Esophagus squamous epithelium (tissue), 5 donors: ENCODE measurements around the gene CLSTN2. TPM values are rescaled to one million over a fixed set of nuclear protein-coding genes. Genes with fewer than 3 reads are reported as not detected.

ENCODE experiments used
- DNase-seq: peaks from one replicate; lab custom pipeline; 2025; lab: John Stamatoyannopoulos, UW
- H3K27ac ChIP-seq, 4 donors: fragments of 200-600 bp; sonication (generic); one replicate each; pipeline ENCODE4 v1.5.1; 2016 to 2019; ENCODE audit warnings: mild to moderate bottlenecking in 1 of 4
- H3K27me3 ChIP-seq, 4 donors: fragments of 200-600 bp; sonication (generic); 1 replicate in 3 of 4; 2 replicates in 1 of 4; pipeline versions ENCODE4 v1.5.1 to v1.6.0; 2017 to 2021; ENCODE audit warnings: antibody characterized with exemption in 1 of 4
- H3K36me3 ChIP-seq, 3 donors: fragments of 200-600 bp; sonication (generic); one replicate each; pipeline ENCODE4 v1.5.1; 2016 to 2019
- H3K4me1 ChIP-seq, 3 donors: fragments of 200-600 bp; sonication (generic); one replicate each; pipeline ENCODE4 v1.5.1; 2017 to 2019
- H3K4me3 ChIP-seq, 4 donors: fragments of 200-600 bp; sonication (generic); 1 replicate in 3 of 4; 2 replicates in 1 of 4; pipeline ENCODE4 v1.5.1; 2016 to 2019; ENCODE audit warnings: mild to moderate bottlenecking in 2 of 4, moderate library complexity in 1 of 4
- H3K9me3 ChIP-seq, 3 donors: fragments of 200-600 bp; sonication (generic); one replicate each; pipeline ENCODE4 v1.5.1; 2016 to 2019
- POLR2A ChIP-seq, 4 donors: fragments of 450-650 bp; IDR thresholded peaks; one replicate each; pipeline ENCODE4 v1.6.1; 2017; ENCODE audit warnings: antibody characterized with exemption in 4 of 4, mild to moderate bottlenecking in 4 of 4, moderate library complexity in 3 of 4
- WGBS, 2 donors: methylation state at CpG; one replicate each; pipeline ENCODE4 v1.1.5; 2018; 5-methylcytosine and 5-hydroxymethylcytosine counted together
- intact Hi-C: fragments of 100-400 bp; cut with DNase I; formaldehyde crosslinking; loops from one replicate; pipeline ENCODE4 v1.15.0; 2022
- total RNA-seq, 4 donors: library from RNA; depleted of rRNA; stranded (reverse); fragments of >200 nt; gene quantifications; one replicate each; pipeline ENCODE4 v1.1.0, GENCODE V29; 2016
- TF ChIP-seq, protein P1 (sequence below), 6 experiments: fragments of 450-650 bp in 4 of 6; fragments of 200-600 bp in 2 of 6; sonication (generic) in 2 of 6; IDR thresholded peaks; one replicate each; pipeline ENCODE4 v1.5.1; 2016 to 2019; ENCODE audit warnings: antibody characterized with exemption in 6 of 6, mild to moderate bottlenecking in 4 of 6, moderate library complexity in 4 of 6
- donor health status: DM: yes; HTN: yes; CAD: no.

CLSTN2 gene
- total RNA-seq, 4 donors from 2014 or later, result 0.53 to 5.0 (median 3.1) TPM

DNA sequence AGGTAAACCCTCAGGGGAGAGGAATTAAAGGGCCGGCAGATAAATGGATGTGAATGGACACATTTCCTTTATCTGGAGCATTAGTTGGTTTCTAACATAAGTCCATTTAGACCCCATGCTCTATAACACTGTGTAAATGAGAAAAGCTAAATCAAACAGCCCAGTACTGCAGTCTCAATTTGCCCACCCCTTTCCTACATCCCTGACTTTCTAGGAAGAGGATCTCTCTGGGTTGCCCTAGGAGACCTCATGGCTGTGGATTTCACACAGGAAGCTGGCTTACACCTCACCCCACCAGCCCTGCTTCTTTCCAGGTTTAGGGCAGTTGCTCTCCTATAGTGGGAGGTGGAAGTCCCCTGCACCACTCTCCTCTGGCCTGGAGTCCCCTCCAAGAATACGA, 126.2 kb downstream of the CLSTN2 start:
- Histone ChIP-seq H3K4me1 (no peaks in the 10 kb centered on the region), H3K4me3 (no peak overlapping the region), H3K27me3 (no peaks in the 10 kb centered on the region), H3K36me3 (no peaks in the 10 kb centered on the region), H3K9me3 (no peaks in the 10 kb centered on the region), H3K27ac (no peak overlapping the region)
- TF ChIP-seq, protein P1, sequence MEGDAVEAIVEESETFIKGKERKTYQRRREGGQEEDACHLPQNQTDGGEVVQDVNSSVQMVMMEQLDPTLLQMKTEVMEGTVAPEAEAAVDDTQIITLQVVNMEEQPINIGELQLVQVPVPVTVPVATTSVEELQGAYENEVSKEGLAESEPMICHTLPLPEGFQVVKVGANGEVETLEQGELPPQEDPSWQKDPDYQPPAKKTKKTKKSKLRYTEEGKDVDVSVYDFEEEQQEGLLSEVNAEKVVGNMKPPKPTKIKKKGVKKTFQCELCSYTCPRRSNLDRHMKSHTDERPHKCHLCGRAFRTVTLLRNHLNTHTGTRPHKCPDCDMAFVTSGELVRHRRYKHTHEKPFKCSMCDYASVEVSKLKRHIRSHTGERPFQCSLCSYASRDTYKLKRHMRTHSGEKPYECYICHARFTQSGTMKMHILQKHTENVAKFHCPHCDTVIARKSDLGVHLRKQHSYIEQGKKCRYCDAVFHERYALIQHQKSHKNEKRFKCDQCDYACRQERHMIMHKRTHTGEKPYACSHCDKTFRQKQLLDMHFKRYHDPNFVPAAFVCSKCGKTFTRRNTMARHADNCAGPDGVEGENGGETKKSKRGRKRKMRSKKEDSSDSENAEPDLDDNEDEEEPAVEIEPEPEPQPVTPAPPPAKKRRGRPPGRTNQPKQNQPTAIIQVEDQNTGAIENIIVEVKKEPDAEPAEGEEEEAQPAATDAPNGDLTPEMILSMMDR (IDR thresholded peaks at IDR 0.05), result no peak
- no peak for TF ChIP-seq POLR2A (IDR thresholded peaks at IDR 0.05)
- no peak for DNase-seq
- 76 to 83% methylated on average over 2 of the region's 2 CpGs for WGBS, 2 donors
- intact Hi-C loops, result no loop called here

DNA sequence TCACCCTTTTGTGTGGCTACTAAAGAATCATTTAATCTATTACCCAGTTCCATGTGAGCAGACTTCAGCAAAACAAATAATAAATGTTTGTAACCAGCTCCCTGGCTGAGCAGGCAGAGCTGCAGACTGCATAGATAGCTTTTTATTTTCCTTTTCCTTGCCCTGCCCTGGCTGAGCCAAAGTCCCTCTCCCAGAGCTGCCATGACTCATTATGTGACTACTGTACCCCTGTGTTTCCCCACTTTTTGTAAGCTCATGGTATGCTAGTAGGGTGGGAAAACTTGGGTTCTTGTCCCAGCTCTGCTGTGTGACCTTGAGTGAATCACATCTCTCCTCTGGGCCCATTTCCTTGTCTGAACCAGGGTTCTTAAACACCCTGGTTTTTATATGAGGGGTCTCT, 127.5 kb downstream of the CLSTN2 start:
- H3K4me3 ChIP-seq, result no peak overlapping the region
- no peak overlapping the region for H3K27ac ChIP-seq
- DNase-seq, result no peak
- H3K9me3 ChIP-seq, result no peaks in the 10 kb centered on the region
- TF ChIP-seq, protein P1 (IDR thresholded peaks at IDR 0.05), result no peak
- TF ChIP-seq POLR2A (IDR thresholded peaks at IDR 0.05), result no peak
- no peaks in the 10 kb centered on the region for H3K4me1 ChIP-seq
- H3K36me3 ChIP-seq, result no peaks in the 10 kb centered on the region
- intact Hi-C loops, result no loop called here
- no peaks in the 10 kb centered on the region for H3K27me3 ChIP-seq

DNA sequence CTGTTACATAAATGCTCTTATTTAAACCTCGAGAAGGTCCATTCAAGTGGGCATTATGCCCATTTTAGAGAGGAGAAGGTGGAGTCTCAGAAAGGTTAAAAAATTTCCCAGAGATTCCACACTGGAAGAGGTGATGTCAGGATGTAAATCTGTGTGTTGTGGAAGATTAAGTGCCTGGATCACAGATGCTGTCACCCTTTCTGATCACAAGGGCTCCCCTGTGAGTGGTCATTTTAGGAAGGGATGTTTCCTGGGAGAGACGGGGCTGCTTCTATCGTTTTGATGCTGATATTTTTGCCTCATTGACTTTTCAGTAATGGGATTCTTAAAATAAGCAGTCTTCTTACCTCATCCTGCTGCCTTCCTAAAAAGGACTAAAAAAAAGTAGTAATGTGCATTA, 132.5 kb downstream of the CLSTN2 start:
- intact Hi-C loops, result no loop called here
- H3K27ac ChIP-seq, result no peak overlapping the region
- no peaks in the 10 kb centered on the region for H3K4me1 ChIP-seq
- H3K36me3 ChIP-seq, result no peaks in the 10 kb centered on the region
- H3K27me3 ChIP-seq, result no peaks in the 10 kb centered on the region
- WGBS, 2 donors, result 58 to 61% methylated on average over 3 of the region's 3 CpGs
- no peak overlapping the region for H3K4me3 ChIP-seq
- TF ChIP-seq POLR2A (IDR thresholded peaks at IDR 0.05), result no peak
- TF ChIP-seq, protein P1 (IDR thresholded peaks at IDR 0.05), result no peak
- no peaks in the 10 kb centered on the region for H3K9me3 ChIP-seq
- no peak for DNase-seq

DNA sequence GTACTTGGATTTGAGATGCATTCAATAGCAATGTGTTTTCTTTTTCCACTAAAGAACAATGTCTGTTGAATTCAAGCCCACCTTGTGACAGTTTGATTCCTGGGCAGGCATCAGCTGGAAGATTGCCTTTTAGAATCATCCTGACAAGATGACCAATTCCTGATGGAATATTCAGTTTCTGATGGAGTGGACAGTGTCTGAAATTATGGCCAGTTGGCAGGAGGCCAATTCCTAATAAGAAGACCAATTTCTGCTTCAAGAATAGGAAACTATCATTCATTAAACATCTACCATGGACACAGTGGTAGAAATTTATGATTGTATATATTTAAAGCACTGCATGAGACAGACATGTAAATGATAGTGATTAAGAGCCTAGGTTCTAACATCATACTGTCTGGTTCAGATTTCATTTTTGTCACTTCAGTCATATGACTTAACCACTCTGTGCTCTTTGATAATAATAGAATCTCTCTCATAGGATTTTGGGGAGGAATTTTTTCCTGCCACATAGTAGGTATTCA, 133.6 kb downstream of the CLSTN2 start:
- no peaks in the 10 kb centered on the region for H3K36me3 ChIP-seq

DNA sequence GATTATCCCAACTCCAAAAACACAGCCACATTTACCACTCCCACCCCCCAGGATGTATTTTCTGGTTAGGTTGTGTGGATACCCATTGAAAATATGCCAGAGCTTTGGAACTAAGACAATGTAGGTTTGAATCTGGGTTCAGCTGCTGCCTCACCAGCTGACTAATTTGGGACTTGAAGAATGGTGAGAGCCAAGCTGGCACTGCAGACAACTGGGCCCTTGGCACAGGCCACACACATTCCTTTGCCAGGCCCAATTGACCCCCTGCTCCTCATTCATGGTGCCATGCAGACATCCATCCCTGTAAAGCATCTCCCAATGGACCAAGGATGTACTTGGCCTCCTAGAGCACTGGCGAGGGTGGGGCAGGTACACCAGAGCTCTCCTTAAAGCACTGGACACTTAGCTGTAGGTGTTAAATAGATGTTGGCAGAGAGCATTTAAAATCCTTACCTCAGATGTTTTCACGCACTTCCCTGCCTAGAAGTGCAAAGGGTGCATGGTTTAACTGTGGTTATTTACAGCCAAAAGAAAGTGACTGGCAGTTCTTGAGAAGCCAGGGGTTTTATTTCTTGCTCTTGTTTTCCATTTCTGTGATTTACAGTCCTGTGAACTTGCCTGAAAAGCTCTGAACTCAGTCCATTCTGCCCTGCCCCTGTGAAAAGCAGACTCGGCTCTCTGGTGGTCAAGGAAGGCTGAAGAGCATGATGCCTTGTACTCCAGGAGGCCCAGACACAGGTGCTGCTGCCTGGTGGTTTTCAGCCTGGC, 138.5 kb downstream of the CLSTN2 start:
- Histone ChIP-seq H3K27ac (no peak overlapping the region), H3K4me1 (no peaks in the 10 kb centered on the region), H3K27me3 (no peaks in the 10 kb centered on the region), H3K4me3 (no peak overlapping the region), H3K36me3 (no peaks in the 10 kb centered on the region), H3K9me3 (no peaks in the 10 kb centered on the region)
- TF ChIP-seq, protein P1 (IDR thresholded peaks at IDR 0.05), result no peak
- no peak for TF ChIP-seq POLR2A (IDR thresholded peaks at IDR 0.05)
- no peak for DNase-seq
- intact Hi-C loops, result no loop called here
- 76 to 88% methylated on average over 1 to 2 of the region's 3 CpGs for WGBS, 2 donors

More for the DNA sequence above, 133.6 kb downstream of the CLSTN2 start:
- intact Hi-C loops, result no loop called here
- no peaks in the 10 kb centered on the region for H3K27me3 ChIP-seq
- no peak overlapping the region for H3K27ac ChIP-seq
- no peak for DNase-seq
- TF ChIP-seq POLR2A (IDR thresholded peaks at IDR 0.05), result no peak
- TF ChIP-seq, protein P1 (IDR thresholded peaks at IDR 0.05), result no peak
- H3K4me1 ChIP-seq, result no peaks in the 10 kb centered on the region
- H3K9me3 ChIP-seq, result no peaks in the 10 kb centered on the region
- H3K4me3 ChIP-seq, result no peak overlapping the region
